Activated naive CD4-positive, alpha-beta T cell (primary cell): ENCODE results near the gene DFFA.

Experiments used
- DNase-seq, 4 experiments: peaks; one replicate each; lab custom pipeline; 2025; lab: John Stamatoyannopoulos, UW

DFFA gene, protein sequence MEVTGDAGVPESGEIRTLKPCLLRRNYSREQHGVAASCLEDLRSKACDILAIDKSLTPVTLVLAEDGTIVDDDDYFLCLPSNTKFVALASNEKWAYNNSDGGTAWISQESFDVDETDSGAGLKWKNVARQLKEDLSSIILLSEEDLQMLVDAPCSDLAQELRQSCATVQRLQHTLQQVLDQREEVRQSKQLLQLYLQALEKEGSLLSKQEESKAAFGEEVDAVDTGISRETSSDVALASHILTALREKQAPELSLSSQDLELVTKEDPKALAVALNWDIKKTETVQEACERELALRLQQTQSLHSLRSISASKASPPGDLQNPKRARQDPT

GRCh38 chr1:10472220-10473144 is at the start of gene DFFA:
Gene DFFA (minus strand): TSS chr1:10472529. CDS start chr1:10472458, 71 bp downstream.
- peak; percentile 70 to 79 (median 74) for DNase-seq

DNA sequence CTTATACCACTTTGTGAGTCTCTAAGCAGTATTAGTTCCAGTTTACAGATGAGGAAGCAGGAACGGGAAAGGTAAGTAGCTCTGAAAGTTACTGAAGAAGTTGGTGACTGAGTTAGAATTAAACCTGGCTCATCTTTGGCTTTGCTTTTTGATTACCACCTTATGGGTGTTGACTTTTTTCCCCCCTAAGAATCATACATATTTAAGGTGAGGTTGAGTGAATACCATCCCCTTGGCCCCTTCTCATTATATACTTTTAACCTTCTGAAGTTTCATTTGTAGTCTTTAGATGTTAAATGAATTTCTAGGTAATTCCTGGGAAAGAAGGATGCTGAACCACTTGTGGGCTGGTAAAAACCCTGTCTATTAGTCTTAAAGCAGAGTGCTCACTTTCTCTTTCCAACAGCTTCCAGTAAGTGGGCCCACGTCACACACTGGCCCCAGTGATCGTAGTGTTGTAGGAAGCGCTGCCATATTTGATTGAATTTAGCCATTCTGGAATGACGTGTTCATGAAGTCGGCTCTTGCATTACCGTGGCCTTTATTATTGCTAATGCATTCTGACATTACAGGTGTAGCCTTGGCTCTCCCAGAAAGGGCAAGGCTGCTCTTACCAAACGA is 49.3 kb upstream of the DFFA start:
- DNase-seq = no peak

- no peak for DNase-seq
Measured at GRCh38 chr1:10520952-10521351, 48.6 kb upstream of the DFFA start.

DNA sequence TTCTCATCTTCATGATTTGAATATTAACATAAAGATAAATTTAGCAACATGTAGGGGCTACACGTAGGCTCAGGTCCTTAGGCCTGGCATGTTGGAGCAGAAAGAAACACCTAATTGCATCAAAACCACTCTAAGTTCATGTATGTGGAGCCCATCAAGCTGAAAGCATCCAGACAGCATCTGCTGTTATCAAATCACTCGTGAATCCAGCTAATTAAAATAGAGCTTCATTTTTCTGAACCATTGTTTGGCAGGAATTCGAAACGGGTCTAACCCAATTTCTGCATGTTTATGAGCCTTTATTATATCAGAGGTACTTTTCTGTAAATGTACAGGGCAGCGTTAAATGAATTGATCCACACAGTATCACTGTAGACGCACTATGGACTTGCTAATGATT is 48.2 kb upstream of the DFFA start:
- DNase-seq = no peak

GRCh38 chr1:10519016-10519417 is 46.7 kb upstream of the DFFA start:
- DNase-seq = no peak

DNA sequence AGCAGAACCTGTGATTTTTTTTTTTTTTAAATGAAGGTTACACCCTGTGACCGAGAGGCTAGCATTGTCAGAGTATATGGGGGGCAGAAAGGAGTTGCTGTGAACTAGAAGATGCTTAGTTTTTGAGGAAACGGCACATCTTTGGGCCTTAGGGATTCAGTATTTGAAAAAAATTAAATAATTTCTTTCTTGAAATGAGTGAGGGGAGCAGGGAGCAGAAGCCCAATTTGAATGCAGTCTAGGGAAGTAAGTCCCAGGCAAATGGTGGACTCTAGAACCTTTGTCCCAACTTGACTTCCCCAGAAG is 45.3 kb upstream of the DFFA start:
- no peak for DNase-seq

- no peak for DNase-seq
Measured at GRCh38 chr1:10516925-10517676, 44.8 kb upstream of the DFFA start.

DNA sequence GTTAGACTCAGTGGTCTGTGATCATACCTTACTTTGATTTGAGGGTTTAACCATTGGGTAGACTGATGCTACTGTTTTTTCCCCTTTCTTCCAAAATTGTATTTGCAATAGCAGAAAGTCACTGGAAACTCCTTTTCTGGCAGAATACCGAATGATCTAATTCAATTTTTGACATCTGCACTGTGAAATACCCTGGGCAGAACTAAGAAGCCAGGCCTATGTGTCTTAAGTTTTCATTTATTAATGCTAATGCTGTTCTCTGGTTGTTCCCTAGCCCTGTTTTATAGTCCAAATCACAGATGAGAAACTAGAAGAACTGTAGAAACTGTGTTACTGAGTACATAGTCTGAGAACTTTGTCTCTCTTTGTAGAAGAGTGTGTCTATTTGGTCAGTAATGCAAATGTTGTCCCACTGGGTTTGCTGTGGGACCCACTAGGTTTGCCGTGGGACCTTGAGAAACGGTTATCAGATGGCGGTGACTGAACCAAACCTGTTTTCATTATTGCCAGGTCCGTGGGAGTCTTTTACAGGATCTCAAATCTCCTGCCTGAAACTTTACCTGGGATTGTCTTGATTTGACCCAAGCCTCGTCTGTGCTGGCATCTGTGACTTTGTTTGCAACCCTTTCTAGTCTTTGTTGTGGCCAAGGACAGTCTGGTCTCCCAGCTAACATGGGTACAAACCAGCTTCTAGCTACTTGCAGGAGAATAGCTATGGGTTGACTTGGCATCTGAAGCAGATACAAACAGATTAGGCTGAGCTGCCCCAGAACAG is 43.8 kb upstream of the DFFA start:
- DNase-seq = no peak

DNA sequence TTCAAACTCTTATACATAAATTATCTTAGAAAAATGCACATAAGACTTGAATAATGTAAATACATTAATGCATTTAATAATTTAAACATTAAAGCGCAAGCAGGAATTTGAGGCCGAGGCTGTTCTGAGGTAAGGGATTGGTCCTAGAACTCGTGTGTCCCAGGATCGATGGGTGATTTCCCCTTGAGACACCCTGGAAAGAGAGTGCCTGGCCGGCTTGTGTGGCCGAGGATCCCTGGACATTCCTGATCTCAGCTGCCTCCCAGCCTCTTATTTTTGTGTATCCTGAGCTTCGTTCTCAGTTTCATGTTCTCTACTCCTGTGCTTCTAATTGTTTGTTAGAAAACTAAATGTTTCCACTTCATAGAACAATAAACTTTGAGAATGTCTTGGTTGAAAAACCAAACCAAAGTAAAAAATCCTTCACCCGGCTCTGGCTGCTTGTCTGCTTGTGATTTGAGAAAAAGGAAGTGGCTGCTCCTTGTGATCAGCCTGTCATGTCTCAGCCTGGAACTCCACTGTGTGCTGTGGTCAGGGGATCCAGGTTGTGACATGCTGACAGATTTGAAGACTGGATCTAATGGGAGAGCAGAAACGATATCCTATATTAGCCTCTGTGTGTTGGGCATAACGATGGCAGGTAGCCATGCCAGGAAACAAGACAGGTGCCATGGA is 43.1 kb upstream of the DFFA start:
- no peak for DNase-seq

- DNase-seq = no peak
Measured at GRCh38 chr1:10514490-10515235, 42.3 kb upstream of the DFFA start.

DNA sequence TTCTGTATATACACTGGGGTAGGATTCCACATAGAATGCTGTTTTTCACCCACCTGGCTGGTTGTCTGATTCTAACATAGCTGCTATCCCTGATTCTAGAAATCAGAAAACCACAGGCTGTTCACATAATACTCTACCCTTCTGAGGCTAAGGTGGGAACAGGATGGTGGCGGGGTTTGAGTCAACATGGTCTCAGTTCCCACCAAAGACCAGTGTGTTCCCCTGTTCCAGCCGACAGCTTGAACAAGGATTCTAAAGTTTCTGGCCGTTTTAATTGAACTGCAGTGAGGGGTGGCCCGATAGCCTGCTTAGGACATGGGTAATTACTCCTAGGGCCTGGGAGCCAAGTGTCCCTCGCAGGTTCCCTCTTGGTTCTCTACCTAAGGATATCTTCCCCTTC is 40.9 kb upstream of the DFFA start:
- DNase-seq = no peak

GRCh38 chr1:10511494-10511885 is 39.2 kb upstream of the DFFA start:
- no peak for DNase-seq

GRCh38 chr1:10510520-10511493 is 38.5 kb upstream of the DFFA start:
- DNase-seq = peak in 3 of 4 experiments; percentile 8 to 57 (median 52)

GRCh38 chr1:10509809-10510509 is 37.6 kb upstream of the DFFA start:
- no peak for DNase-seq

GRCh38 chr1:10508511-10508951 is 36.2 kb upstream of the DFFA start:
- DNase-seq = no peak

GRCh38 chr1:10507111-10507879 is 35.0 kb upstream of the DFFA start:
- peak in 2 of 4 experiments; percentile 10 to 32 for DNase-seq

- no peak for DNase-seq
Measured at GRCh38 chr1:10506677-10507047, 34.3 kb upstream of the DFFA start.
